Measurements from ENCODE around the gene MRPL14.
"Not testable (repeated sequence)": the region's sequence is repeated elsewhere in the genome, so short reads cannot be mapped to it uniquely, and the experiment has no call there.

MRPL14 gene

GRCh38 chr6:44096612-44097011 lies 30.6 kb downstream of the MRPL14 start:
- Histone ChIP-seq H3K9me3 (no peaks in the 10 kb centered on the region), H3K4me3 (ENCODE audit: low read depth, low read length) (no peak overlapping the region), H3K36me3 (peaks cover 36% of the 10 kb centered on the region), H3K4me1 (peaks cover 3% of the 10 kb centered on the region), H3K27me3 (no peaks in the 10 kb centered on the region)
- peak; percentile 78 for DNase-seq
- peak; percentile 81 for TF ChIP-seq CTCF (IDR thresholded peaks at IDR 0.05; ENCODE audit: low read depth, low read length)

DNA sequence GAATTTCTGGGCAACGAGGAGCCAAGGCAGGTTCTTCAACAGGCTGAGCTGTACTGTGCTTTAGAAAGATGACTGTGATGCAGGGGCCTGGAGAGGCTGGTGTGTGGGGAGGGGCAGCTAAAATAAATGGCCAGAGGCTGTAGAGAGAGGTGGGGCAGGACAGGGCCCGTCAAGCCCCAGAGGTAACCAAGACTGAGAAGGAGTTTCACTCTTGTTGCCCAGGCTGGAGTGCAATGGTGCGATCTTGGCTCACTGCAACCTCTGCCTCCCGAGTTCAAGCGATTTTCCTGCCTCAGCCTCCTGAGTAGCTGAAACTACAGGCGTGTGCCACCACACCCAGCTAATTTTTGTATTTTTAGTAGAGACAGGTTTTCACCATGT lies 32.0 kb downstream of the MRPL14 start:
- not testable (repeated sequence) for DNase-seq; H3K4me1 ChIP-seq; H3K9me3 ChIP-seq; H3K4me3 ChIP-seq (ENCODE audit: low read depth, low read length); H3K27me3 ChIP-seq
- H3K36me3 ChIP-seq = peaks cover 35% of the 10 kb centered on the region

DNA sequence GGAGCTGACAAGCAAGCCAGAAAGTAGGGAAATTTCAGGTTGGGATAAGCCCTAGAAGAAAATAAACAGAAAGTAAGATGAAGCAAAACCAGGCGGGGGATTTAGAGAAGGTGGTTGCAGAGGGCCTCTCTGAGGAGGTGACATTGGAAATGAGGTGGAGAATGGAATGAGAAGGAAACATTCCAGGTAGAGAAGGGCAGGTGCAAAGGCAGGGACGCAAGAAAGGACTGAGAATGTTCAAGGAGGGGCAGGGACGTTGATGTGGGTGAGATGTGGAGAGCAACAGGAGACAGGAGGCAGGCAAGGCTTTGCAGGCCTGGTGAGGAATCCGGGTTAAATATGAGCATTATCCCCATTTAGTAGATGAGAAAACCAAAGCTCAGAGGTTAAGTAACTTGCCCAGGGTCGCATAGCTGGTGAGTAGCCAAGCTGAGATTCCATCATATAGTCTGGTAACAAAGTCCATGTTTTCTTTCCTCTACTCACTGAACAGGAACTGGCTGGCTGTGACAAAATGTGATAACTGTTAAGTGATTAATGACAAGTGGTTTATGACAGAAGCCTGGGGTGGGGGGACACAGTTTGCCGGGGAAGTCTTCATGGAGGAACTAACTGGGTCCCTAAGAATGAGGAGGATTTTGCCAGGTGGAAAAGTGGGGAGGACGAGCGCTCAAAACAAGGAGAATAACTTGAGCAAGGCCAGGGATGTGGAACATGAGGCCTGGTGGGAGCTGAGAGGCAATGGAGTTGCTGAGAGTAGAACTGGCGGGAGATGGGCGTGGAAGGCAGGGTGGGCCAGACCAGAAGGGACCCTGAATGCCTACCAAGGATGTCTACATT lies 32.6 kb downstream of the MRPL14 start:
- Histone ChIP-seq H3K27me3 (no peaks in the 10 kb centered on the region), H3K9me3 (no peaks in the 10 kb centered on the region), H3K36me3 (peaks cover 29% of the 10 kb centered on the region), H3K4me1 (peaks cover 3% of the 10 kb centered on the region), H3K4me3 (ENCODE audit: low read depth, low read length) (no peak overlapping the region)
- TF ChIP-seq CTCF (IDR thresholded peaks at IDR 0.05; ENCODE audit: low read depth, low read length) = no peak
- no peak for DNase-seq

- no peak for DNase-seq
- no peaks in the 10 kb centered on the region for H3K27me3 ChIP-seq
- H3K9me3 ChIP-seq = no peaks in the 10 kb centered on the region
- H3K4me1 ChIP-seq = peaks cover 3% of the 10 kb centered on the region
- H3K4me3 ChIP-seq (ENCODE audit: low read depth, low read length) = no peak overlapping the region
- H3K36me3 ChIP-seq = peaks cover 23% of the 10 kb centered on the region
- no peak for TF ChIP-seq CTCF (IDR thresholded peaks at IDR 0.05; ENCODE audit: low read depth, low read length)
Measured at GRCh38 chr6:44093750-44094402, 33.4 kb downstream of the MRPL14 start.

DNA sequence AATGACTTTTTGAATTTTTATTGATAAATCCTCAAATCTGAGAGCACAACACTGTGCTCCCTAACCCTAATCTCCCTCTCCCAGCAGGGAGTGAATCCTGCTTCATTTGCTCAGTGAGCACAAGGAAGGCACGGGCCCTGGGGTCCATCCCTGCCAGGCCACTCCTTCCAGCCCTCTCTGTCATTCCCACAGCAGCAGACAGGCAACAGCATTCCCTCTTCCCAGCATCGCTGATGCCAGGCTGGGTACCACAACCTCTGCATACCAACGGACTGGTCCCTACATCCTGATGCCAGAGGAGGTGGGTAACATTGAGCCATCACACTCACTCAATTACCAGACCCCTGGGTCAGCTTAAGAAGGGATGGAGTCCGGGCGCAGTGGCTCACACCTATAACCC lies 34.2 kb downstream of the MRPL14 start:
- Histone ChIP-seq H3K4me3 (ENCODE audit: low read depth, low read length) (no peak overlapping the region), H3K9me3 (no peaks in the 10 kb centered on the region), H3K36me3 (peaks cover 23% of the 10 kb centered on the region), H3K27me3 (no peaks in the 10 kb centered on the region), H3K4me1 (peaks cover 2% of the 10 kb centered on the region)
- DNase-seq = no peak
- no peak for TF ChIP-seq CTCF (IDR thresholded peaks at IDR 0.05; ENCODE audit: low read depth, low read length)

GRCh38 chr6:44091981-44092884 lies 35.0 kb downstream of the MRPL14 start:
- TF ChIP-seq CTCF (IDR thresholded peaks at IDR 0.05; ENCODE audit: low read depth, low read length) = no peak
- no peak for DNase-seq
- H3K27me3 ChIP-seq = no peaks in the 10 kb centered on the region
- no peak overlapping the region for H3K4me3 ChIP-seq (ENCODE audit: low read depth, low read length)
- H3K9me3 ChIP-seq = no peaks in the 10 kb centered on the region
- H3K36me3 ChIP-seq = peaks cover 21% of the 10 kb centered on the region
- peaks cover 5% of the 10 kb centered on the region for H3K4me1 ChIP-seq

DNA sequence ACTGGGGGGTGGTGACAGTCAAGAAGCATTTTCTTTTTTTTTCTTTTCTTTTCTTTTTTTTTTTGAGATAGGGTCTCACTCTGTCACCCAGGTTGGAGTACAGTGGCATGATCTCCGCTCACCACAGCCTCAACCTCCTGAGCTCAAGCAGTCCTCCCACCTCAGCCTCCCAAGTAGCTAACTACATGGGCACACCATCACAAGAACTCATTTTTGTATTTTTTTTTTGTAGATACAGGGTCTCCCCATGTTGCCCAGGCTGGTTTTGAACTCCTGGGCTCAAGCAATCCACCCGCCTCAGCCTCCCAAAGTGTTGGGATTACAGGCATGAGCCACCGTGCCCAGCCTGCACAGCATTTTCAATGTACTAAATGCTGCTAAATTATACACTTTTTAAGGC lies 35.9 kb downstream of the MRPL14 start:
- peaks cover 21% of the 10 kb centered on the region for H3K36me3 ChIP-seq
- H3K4me3 ChIP-seq (ENCODE audit: low read depth, low read length); H3K27me3 ChIP-seq; H3K9me3 ChIP-seq; DNase-seq: not testable (repeated sequence)
- H3K4me1 ChIP-seq = peaks cover 11% of the 10 kb centered on the region

All from BE2C (cell line).